ENCODE measurements around the gene ARNT2.

ARNT2 gene

DNA sequence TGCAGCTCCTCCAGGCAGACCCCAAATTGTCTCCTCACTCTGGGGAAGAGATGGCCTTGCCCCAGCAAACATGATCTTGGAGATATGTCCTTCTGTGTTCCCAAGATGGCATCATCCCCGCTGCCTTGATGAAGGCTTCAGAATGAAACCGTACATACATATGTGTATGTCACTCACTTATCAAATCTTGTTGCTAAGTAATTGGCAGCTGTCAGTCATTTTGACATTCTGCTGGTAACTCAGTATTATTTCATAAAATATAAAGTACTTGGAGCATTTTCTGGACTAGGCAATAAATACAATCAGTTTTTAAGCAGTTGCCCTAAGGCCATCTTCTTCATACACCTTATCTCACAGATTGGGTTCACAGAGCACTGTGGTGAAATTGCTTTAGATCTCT, 62.4 kb downstream of the ARNT2 start:
- DNase-seq (ENCODE audit: low spot score): no peak

DNA sequence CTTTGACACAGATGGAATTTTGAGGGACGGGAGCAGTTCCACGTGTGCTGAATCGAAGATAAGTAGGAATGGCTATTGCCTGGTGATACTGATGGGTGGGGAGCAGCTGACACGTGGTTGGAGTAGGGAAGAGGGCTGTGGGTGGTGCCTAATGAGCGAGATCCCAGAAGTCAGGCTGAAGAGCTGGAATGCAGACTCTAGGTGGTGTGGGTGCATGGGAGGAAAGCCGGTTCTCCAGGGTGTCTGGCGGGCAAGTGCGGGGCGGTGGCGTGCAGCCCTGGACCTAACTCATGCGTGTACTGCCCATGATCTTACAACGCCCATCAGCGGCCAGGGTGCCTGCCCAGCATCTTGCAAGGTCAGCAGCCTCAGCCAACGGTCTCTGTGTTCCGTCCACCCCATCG, 63.1 kb downstream of the ARNT2 start:
- DNase-seq (ENCODE audit: low spot score): no peak

DNA sequence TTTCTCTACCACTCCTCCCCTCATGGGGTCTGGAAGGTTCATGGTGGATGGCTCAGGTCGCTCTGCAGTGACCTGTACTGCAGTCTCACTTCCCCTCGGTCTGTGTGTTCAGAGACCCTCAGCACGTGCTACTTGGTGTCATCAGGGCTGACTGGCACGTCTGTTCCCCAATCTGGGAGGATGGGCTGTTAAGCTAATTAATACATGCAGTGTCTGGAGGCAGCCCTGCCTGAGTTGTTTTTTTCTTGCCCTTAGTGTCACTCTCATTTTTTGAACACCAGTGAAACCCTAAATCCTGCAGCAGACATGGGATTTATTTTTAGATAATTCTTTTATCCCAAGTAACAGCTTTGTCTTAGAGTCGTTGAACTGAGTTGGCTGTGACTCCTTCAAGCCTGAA, 64.6 kb downstream of the ARNT2 start:
- no peak for DNase-seq (ENCODE audit: low spot score)

DNA sequence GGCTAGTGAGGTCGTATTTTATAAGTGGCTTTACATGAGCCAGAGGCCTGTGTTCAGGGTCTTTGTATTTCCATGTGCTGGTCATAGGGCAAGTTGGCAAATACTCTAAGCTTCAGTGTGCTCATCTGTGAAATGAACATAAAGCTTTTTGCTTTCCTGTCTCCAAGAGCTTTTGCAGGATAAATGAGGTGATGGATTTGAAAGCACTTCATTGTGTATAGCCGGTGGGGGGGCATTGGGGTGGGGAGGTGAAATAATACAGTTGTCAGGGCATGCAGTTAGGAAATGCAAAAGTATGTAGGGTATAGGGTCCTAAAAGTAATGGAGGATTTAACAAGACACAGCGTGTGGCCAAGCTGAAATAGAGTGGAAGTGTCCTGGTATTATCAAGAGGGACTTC, 67.7 kb downstream of the ARNT2 start:
- no peak for DNase-seq (ENCODE audit: low spot score)

DNA sequence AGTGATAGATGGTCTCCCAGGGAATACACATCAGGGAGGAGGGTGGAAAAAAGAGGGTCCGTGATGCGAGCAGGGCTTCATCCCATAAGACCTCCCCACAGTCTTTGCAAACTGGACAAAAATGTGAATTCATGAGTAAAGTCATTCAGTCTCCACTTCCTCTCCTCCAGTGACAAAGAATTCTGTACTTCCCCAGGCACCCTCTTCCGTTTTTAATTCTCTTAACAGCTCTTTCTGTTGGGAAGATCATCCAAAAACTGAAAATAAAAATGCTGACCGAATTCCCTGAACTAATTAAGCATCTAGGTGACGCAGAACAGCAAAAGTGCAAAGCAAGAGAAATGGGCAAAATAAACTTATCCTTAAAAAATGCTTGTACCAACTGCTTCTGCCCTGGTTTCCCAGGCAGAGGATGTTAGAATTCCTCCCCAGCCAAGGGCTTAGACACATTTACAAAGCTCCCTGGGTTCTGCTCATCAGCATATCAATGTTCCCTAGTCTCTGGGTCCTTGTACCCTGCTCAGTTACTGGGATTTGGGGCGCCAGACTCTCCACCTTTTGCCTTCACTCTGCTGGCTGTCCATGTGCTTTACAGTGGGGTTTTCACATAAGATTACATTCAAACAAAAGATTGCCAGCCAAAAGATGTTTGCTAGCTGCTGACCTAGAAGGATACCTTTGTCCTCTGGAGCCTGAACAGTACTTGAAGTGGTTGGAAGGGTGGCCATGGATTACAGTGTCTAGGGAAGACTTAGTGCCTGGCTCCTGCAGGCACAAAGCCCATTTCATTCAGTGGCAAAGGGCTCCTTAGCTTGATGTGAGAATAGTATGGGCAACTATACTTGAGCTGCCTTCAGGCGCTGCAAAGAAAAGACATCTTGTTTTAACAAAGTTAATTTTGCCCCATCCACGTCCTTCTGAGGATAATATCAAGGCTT, 69.4 kb downstream of the ARNT2 start:
- no peak for DNase-seq (ENCODE audit: low spot score)

DNA sequence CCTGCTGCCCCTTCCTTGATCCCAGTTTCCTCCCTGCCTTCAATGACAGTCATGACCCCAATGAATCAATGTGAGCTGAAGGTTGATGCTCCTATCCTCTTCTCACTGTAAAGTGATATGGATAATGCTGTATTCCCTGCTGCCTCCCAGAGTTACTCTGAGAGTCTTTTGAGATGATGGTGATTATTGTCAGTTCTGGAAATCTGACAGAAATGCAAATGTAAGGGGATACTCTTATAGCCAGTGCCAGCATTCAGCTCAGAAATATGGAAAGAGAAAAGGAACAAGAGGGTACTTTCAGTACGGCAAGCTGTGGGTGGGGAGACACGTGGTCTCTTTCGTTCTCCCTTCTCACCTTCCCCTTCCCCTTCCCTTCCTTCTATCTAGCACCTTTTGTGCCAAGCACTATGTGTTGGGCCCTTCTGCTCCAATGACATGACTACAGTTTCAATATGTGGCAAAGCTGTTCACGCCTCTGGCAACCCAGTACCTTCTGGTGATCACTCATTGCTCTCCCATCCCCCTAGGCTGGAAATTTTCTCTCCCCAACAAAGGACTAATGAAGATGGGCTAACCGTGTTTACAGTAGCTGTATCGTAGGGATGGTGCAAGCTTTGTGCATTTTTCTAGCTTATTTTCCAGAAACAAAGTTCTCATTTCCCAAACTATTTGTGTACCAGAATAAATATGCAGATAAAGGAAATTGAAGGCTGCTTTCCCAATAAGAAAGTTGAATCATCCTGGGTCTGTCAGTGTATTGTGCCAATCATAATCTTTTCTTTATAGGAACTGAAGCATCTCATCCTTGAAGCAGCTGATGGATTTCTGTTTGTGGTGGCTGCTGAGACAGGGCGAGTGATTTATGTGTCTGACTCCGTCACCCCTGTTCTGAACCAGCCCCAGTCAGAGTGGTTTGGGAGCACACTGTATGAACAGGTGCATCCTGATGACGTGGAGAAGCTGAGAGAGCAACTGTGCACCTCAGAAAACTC, 70.3 kb downstream of the ARNT2 start:
- no peak for DNase-seq (ENCODE audit: low spot score)

DNA sequence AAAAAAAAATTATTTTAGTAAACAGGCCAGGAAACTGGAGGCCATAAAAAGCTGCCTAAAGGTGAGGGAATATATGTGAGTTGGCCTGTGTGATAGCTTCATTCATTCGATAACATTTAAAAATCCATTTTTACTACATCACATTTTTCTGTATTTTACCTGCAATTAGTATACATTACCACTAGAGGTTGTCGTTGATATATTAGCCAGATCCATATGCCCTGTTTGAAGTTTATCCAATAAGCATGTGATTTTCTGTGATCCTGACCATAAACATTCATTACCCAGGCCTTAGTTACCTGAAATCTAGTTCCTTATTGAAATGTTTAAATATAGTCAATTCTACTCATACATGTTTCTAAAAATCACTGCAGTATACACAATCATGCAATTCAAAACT, 71.4 kb downstream of the ARNT2 start:
- no peak for DNase-seq (ENCODE audit: low spot score)

DNA sequence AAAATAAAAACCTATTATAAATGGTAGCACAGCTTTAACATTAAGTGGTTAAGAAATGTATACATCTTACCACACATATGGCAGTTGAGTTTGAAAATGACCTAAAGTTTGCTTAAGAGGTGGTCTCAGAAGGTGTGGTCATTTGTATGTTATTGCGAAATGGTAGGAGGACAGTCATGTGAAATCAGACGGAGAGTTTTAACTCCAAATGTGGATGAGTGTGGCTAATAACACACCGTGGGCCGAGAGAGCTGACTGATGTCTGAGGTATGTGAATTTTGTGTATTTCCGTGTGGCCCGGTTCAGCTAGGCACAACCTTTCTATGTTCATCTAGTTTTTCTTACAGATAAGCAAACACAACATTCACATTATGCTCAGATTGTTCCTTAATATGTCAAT, 71.9 kb downstream of the ARNT2 start:
- DNase-seq (ENCODE audit: low spot score): no peak

DNA sequence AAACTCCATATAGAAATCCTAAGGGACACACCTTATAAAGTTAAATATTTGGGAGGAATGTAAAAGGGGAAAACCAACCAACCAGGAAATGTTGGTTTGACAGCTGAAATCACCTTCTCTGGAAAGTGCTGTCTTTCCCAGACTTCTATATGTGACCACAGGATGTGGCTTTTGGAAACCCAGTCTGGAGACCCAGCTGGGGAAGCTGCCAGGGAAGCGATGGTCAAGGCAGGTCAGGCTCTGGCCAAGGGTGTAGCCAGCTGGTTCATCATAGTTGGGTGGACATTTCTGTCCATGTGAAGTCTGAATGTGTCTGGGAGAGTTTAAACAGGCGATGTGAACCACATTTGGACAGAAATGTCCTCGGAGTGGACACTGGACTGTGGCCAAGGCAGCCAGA, 73.9 kb downstream of the ARNT2 start:
- no peak for DNase-seq (ENCODE audit: low spot score)

DNA sequence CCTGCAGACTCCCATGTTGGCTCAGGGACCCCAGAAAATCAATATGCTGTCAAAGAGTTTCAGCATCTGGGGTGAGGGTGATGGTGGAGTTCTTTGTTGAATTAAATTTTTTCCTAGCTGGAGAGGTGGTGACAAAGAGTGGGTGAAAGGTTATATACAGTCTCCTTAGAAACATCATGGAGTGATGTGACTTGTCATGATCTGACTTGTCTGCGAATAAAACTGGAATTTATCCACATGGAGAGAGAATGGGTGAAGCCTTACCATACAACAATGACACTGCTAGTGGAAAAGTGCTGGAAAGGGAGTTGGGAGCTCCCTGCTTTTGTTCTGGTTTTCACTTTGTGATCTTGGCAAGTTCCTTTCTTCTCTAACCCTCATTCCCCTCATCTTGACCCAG, 75.0 kb downstream of the ARNT2 start:
- DNase-seq (ENCODE audit: low spot score): no peak

DNA sequence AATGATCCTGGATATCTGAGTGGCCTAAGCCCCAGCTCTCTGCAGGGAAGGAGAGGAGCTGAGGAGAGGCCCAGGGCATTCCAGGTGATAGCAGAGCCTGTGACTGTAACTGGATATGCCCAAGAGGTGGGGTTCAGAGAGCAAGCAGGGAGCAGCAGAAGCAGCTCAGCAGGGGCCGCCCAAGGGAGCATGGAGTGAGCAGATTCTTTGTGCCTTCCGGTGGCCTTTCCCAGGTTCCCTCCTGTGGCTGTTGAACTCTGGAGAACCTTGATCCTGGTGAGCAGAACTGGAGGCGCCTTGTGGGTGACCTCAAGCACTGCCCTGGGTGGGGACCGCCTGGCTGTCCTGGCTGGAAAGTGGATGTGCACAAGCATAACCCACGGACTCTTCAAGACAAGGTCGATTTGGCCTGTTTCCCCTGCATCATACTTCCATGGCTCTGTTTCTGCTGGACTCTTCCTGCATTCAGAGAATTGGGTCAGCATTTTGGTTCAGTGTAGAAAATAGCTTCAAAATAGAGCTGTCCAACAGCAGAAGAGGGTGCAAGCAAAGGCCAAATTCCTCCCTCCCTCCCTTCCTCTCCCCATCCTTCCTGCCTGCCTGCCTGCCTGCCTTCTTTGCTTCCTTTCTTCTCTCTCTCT, 76.1 kb downstream of the ARNT2 start:
- no peak for DNase-seq (ENCODE audit: low spot score)

DNA sequence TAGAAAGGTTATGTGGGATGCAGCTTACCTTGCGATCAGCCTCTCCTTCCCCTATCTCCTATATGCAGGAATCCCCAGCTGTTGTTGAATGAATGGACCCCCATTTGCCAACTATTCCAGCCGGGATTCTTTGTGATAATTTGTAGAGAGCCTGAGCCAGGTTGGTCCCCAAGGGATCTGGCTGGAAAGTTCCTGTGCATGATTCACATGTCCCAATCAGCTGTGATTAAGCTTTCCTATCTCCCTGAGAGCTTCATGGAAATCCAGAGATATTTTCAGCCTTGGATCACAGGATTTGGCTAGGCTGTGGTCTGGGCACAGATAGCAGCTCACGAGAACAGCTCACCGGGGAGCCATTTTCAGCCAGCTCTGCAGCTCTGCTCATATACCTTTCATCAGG, 76.7 kb downstream of the ARNT2 start:
- peak; percentile 58 for DNase-seq (ENCODE audit: low spot score)

DNA sequence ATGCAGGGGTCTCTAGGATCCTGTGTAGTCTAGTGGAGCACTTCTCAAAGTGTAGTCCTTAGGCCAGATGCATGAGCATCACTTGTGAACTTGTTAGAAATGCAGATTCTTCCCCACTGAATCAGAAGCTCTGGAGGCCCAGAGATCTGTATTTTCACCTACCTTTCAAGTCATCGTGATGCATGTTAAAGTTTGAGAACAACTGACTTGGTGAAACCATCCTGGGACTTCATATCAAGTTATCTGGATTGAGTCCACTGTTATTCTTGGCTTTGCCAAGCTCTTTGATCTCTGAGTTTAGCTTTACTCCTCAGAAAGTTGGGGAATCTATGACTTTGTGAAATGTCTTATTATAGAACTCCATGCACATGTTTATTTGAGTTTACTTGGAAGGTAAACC, 78.5 kb downstream of the ARNT2 start:
- no peak for DNase-seq (ENCODE audit: low spot score)

DNA sequence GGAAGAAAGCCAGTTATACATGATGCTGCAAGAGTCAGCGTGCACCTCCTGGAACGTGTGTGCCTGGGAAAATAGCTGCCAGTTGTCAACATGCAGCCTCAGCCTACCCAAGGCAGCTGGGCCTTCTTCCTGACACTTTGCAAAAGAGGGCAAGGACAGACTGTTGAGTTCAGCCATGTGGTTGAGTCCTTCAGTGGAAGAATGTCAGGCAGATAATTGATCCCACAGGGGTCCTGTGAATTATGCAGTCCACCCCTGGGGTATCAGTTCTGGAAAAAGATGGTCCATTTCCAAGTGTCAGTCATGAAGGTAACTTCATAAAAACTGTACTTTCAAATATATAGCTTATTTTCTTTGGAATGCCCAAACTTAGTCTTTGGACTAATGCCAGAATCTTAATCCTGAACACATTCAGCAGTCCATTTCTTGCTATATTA, 79.6 kb downstream of the ARNT2 start:
- DNase-seq (ENCODE audit: low spot score): no peak

DNA sequence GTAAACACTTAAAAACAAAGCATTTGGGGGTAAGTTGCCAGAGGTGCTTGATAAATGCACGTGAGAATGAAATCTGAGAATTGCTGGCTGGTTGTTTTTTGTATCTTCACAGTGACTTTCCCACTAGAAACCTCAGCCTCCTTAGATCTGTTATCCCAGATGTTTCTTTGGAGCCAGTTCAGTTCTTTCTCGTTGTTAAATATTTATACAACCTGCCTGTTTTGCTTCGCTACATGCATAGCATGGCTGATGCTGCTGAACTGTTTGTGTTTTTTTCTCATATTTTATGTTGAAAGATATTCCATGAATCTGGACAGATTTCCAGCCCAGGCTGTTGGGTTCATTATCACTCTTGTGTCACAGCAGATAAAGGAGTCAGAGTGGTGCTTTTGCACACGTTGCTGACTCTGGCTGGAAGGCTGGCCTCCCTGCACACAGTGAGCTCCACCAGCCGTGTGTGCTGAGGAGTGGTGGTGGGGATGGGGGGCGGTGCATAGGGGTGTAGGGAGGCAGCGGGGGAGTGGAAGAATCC, 80.2 kb downstream of the ARNT2 start:
- no peak for DNase-seq (ENCODE audit: low spot score)

DNA sequence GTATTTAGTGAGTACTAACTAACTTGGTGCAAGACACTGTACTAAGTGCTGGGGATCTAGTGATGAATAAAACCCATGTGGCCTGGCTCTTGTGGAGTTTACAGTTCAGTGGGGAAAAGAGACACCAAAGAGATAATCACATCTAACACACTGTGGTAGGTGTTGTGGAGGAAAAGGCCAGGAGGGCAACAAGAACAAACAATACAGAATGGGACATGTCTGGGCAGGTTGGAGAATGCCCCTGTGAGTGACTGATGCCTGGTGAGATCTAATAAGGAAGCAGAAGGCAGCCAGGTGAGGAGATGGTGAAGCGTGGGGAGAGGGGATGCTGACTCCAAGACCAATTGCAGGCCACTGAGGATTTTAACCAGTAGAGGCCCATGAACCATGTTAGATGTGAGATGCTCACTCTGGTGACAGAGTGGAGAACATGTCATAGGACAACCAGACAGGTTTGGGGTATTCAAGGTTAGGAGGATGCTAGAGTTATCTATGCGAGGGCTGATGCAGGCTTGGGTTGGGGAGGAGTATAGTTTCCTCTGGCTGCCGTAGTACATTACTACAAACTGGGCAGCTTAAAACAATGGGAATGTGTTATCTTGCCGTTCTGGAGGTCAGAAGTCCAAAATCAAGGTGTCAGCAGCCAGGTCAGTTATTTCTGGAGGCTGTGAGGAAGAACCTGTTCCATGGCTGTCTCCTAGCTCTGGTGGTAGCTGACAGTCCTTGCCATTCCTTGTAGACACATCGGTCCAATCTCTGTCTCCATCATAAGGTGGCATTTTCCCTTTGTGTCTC, 81.4 kb downstream of the ARNT2 start:
- no peak for DNase-seq (ENCODE audit: low spot score)

DNA sequence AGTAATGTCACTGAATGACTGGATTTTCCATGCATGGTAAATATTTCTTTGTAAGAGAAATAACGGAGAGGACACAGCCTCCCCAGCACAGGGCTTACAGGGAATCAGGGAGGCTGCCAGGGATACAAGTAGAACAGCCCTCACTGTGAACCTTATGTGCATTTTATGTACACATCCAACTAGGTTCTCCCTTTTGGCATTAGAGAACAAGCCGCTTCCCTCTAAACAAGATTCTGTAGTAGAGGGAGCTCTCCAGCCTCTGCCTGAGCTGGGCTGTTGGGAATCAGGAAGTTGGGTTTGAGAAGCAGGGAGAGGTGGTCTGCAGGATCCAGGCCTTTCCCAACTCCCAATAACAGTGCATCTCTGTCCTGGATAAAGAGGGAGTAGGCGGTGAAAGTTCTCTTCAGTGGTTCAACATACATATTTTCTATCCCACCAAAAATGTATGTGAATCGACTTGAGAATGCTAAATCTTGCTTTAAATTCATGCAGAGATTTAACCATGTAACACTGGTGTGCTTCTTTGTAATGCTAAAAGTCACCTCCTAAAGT, 83.7 kb downstream of the ARNT2 start:
- no peak for DNase-seq (ENCODE audit: low spot score)

DNA sequence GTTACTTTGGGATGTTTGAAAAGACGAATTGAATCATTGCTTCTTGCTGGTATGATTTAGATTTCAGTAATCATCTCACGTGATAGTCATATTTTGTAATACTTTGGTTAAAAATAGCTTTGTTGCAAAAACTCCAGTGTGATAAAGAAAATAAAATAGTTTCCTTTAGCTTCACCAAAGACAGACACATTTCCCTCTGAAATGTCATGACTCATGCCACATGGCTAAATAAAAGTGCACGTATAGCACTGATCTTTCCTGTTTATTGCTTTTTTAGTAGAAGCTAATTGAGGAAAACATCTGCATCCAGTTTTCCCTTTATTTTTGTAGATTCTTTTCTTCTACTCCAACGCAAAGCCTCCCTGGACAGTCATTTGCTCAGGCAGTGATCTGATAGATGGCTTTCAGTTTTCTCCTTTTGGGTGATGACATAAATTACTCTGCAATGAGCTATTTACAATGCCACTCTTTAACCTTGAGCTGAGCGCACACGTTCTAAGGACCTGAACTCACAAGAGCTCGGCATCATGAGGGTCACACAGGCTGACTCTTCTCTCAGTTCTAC, 84.9 kb downstream of the ARNT2 start:
- peak; percentile 50 for DNase-seq (ENCODE audit: low spot score)

DNA sequence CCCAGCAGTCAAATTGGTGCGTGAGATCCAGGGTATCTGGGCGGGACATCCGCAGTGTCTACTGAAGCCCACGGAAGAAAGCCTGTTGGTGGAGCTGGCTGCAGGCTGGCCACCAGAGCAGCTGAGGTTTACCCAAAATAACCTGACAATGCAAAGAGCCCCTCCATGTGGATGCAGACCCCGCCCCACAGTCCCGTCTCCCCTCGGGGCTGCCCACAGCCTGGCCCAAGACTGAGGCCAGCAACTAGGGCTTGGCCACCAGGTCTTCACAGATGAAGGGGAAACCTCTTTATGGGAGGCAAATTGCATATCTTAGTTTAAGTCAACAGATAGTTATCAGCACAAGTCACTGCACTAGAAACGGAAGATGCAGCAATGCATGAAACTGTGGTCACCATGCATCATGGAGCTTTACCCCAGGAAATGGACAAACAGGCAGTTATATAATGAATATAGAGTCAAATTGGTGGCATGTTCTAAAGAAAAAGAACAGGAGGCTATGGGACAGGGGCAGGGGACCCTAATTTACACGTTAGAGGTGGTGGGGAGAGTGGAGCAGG, 86.3 kb downstream of the ARNT2 start:
- no peak for DNase-seq (ENCODE audit: low spot score)

DNA sequence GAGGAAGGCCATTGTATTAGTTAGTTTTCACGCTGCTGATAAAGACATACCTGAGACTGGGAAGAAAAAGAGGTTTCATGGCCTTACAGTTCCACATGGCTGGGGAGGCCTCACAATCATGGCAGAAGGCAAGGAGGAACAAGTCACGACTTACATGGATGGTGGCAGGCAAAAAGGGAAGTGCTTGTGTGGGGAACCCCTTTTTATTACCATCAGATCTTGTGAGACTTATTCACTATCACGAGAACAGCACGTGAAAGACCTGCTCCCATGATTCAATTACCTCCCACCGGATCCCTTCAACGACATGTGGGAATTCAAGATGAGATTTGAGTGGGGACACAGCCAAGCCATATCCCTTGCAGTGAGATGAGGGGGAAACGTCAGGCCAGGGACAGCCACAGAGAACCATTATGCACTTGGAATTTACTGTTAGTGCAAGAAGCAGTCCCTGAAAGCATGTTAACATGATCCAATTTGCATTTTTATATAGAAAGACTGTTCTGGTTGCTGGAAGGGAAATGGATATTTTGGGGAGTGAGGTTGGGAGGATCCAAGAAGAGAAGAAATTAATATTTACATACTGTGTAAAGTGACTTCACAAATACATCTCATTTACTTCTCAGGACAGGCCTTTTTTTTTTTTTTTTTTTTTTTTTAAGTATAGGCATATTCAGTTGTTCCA, 87.1 kb downstream of the ARNT2 start:
- DNase-seq (ENCODE audit: low spot score): no peak
